ENCODE measurements around the gene SSC4D. TPM values are rescaled to one million over a fixed set of nuclear protein-coding genes. Genes with fewer than 3 reads are reported as not detected.
A peak's percentile ranks its signal among the peaks of the same experiment; 100 is the strongest.
"Not testable (repeated sequence)": the region's sequence is repeated elsewhere in the genome, so short reads cannot be mapped to it uniquely, and the experiment has no call there.

SSC4D gene
- total RNA-seq, 1 experiment from 2014 or later: 2.2 TPM

DNA sequence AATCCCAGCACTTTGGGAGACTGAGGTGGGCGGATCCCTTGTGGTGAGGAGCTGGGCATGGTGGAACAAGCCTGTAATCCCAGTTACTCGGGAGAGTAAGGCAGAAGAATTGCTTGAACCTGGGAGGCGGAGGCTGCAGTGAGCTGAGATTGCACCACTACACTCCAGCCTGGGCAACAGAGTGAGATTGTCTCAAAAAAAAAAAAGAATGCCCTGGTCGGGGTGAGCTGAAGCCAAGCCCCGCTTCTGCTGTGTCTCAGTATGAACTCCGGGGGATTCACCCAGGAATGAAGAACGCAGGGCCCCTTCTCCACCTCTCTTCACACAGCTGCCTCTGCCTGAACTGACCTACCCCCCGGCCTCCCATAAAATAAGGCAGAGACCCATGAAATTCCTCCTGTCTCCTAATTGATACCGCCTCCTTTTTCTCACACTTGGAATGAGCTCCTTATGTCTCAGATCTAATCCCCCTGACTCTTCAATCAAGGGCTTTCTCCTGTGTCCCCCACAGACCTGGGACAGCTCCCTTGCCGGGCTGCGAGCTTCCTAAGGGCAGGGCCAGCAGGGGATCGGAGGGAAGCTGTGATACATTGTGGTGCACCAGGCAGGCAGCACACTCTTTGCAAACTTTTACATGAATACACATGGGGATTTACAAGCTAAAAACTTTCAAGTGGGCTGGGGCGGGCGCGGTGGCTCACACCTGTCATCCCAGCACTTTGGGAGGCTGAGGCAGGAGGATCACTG, 14.3 kb upstream of the SSC4D start:
- no peak for DNase-seq (ENCODE audit: low spot score)

DNA sequence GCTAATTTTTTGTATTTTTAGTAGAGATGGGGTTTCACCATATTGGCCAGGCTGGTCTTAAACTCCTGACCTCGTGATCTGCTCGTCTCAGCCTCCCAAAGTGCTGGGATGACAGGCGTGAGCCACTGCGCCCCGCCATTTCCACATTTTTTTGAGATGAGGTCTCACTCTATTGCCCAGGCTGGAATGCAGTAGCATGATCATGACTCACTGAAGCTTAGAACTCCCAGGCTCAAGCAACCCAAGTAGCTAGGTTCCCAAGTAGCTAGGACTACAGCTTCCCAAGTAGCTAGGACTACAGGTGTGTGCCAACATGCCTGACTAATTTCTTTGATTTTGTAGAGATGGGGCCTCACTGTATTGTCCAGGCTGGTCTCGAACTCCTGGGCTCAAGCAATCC, 11.6 kb upstream of the SSC4D start:
- not testable (repeated sequence) for DNase-seq (ENCODE audit: low spot score)

DNA sequence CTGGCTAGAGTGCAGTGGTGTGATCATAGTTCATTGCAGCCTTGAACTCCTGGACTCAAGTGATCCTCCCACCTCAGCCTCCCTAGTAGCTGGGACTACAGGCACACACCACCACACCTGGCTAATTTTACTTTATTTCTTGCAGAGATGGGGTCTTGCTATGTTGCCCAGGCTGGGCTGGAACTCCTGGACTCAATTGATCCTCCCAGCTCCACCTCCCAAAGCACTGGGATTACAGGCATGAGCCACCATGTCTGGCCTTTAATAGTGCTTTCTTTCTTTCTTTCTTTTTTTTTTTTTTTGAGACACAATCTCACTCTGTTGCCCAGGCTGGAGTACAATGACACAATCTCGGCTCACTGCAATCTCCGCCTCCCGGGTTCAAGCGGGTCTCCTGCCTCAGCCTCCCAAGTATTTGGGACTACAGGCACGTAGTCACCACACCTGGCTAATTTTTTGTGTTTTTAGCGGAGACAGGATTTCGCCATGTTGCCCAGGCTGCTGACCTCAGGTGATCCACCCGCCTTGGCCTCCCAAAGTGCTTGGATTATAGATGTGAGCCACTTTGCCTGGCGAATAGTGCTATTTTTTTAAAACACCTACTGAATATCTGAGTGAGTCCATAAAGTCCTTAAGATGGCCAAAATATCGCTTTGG, 8.3 kb upstream of the SSC4D start:
- DNase-seq (ENCODE audit: low spot score): not testable (repeated sequence)

DNA sequence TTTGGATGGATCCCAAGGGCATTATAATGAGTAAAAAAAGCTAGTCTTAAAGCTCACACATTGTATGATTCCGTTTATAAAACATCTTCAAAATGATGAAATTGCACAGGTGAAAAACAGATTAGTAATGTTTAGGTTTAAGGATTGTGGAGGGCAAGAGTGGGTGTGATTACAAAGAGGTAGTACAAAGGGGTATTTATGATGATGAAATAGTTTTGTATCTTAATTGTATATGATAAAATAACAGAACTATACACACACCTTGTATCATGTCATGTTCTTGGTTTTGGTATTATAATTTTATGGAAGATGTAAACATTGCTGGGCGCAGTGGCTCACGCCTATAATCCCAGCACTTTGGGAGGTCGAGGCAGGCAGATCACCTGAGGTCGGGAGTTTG, 2.8 kb upstream of the SSC4D start:
- no peak for DNase-seq (ENCODE audit: low spot score)

DNA sequence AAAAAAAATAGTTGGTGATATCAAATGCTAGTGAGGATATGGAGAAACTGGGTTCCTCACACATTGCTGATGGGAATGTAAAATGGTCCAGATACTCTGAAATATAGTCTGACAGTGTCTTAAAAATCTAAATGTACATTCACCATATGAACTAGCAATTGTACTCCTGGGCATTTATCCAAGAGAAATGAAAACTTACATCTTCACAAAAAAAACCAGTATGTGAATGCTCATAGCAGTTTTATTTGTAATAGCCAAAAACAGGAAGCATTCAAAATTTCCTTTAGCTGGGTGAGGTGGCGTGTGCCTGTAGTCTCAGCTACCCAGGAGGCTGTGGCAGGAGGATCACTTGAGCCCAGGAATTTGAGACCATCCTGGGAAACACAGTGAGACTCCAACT, 2.1 kb upstream of the SSC4D start:
- no peak for DNase-seq (ENCODE audit: low spot score)

DNA sequence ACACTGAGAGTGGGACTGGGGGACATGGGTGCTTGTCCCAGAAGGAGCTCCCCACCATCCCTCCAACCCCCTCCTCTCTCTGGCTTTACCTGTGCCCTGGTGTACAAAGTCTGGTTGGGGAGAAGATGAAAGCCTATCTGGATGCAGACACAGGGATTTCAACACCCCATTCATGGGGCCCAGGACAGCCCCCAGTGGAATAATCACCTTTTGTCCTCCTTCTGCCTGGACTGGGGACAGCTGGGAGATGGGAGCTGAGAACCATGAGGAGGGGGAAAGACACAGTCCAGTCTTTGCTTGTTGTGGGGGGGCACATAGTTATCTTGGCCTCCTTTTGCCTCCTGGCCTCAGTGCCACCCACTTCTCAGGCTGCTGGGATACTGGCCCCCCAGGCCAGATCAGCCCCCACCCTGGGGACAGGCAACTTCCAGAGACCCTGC, 1.4 kb downstream of the SSC4D start:
- no peak for DNase-seq (ENCODE audit: low spot score)

DNA sequence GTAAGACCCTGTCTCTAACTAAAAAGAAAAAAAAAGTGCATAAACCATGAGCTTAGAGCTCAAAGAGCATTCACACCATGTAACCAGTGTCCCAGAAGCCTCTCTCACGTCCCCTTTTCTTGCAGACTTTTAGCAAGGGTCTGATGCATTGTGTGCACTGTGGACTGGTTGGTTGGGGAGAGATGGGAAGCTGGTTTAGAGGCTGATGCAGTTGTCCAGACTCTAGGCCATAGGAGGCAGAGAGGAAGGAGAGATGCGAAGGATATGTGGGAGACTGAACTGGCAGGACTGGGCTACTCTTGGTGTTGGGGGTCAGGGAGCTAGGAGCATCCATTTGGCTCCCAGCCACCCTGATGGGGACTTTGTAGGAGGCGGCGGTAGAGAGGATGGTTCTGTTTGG, 1.8 kb downstream of the SSC4D start:
- no peak for DNase-seq (ENCODE audit: low spot score)

DNA sequence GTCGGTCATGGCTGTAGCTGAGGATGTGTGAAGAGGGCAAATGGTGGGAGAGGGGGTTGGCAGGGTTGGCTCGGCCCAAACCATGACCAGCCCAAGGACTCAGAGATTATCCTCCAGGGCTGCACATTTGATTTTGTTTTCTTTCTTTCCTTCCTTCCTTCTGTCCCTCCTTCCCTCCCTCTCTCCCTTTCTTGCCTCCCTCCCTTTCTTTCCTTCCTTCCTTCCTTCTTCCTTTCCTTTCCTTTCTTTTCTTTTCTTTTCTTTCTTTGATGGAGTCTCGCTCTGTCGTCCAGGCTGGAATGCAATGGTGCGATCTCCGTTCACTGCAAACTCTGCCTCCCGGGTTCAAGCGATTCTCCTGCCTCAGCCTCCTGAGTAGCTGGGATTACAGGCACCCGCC, 3.8 kb downstream of the SSC4D start:
- no peak for DNase-seq (ENCODE audit: low spot score)

DNA sequence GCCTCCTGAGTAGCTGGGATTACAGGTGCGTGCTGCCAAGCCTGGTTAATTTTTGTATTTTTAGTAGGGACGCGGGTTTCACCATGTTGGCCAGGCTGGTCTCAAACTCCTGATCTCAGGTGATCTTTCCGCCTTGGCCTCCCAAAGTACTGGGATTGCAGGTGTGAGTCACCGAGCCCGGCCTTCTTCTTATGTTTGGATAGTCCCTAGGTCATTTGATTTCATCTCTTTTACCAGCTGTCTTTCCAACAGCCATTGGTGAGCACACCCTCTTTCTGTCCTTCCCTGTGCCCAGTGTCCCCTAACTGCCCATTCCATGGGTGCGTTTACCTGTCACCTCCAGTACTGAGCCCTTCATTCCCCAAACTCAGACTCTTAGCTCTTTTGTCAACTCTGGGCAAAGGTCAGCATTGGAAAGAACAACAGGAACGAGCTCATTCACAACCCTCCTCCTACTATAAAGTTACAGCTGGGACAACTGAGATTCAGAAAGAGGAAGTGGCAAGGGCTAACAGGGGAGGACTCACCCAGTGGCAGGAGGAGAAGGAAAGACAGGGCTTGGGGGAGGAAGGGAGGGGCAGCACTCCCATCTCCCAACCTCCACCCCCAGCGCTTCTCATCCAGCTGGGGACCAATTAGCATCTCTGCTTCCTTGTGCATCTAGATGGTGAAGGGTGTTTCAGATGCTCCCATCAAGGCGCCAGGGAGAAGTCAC, 5.6 kb downstream of the SSC4D start:
- no peak for DNase-seq (ENCODE audit: low spot score)

DNA sequence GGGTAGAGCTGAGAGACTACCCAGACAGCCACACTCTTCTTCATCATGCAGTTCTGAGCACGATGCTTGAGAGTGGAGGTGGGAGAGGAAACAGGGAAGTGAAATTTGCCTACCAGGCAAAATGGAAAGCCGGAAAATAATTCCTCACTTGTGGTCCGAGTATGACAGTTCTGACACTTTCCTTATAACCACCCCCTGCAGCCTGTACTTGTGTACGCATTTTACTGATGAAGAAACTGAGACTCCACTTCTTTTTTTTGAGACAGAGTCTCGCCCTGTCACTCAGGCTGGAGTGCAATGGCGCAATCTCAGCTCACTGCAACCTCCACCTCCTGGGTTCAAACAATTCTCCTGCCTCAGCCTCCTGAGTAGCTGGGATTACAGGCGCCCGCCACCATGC, 6.4 kb downstream of the SSC4D start:
- DNase-seq (ENCODE audit: low spot score): not testable (repeated sequence)

DNA sequence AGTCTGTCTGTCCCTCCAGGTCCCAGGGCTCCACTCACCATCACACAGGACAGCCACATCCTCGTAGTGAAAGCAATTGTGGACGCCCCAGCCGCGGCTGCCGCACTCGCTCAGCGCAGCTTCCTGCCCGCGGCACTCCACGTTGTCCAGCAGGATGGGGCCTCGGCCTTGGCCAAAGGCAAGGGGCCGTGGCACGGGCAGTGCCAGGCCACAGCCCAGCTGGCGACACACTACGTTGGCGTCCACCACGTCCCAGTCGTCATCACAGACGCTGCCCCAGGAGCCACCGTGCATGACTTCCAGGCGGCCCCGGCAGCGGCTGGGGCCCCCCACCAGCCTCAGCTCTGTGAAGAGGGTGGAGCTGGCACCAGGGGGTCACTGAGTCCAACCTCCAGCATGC, 9.2 kb downstream of the SSC4D start:
- no peak for DNase-seq (ENCODE audit: low spot score)

DNA sequence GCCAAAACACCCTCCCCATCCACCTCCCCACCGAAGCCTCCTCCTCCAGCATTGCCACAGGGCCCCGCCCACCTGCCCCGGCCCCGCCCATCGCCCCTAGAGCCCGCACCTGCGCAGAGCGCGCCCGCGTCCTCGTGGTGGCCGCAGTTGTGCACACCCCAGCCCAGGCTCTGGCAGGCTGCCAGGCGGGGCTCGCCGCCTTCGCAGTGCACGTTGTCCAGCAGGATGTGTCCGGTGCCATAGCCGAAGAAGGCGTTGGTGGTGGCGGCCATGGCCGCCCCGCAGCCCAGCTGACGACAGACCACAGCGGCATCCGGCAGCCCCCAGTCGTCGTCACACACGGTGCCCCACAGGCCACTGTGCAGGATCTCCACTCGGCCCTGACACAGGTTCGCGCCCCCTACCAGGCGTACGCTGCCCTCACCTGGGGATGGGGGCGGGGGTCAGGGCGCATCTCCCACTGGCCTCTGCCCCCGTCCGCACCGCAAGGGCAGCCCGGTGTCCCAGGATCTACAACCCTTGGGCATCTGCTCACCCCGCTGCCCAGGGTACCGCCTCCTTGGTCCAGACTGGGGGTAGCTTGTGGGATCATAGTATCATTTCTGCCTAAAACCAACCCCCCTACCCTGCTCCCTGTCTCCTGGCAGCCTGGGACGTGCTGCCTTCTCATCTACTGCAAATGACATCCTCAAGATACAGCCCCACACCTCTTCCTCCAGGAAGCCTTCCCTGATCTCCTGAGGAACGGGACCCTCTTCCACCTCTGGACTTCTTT, 11.9 kb downstream of the SSC4D start:
- DNase-seq (ENCODE audit: low spot score): peak; percentile 90

DNA sequence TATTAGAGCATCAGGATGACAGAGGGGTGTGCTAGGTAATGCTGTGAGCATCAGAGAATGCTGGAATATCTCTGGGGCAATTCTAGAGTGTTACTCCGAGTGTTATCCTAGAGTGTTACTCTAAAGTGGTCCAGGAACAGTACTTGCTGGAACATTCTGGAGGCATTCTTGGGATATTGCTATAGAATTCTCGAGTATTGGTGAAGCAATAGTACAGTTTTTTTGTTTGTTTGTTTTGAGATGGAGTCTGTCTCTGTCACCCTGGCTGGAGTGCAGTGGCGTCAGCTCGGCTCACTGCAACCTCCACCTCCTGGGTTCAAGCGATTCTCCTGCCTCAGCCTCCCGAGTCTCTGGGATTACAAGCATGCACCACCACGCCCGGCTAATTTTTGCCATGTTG, 12.6 kb downstream of the SSC4D start:
- DNase-seq (ENCODE audit: low spot score): no peak

DNA sequence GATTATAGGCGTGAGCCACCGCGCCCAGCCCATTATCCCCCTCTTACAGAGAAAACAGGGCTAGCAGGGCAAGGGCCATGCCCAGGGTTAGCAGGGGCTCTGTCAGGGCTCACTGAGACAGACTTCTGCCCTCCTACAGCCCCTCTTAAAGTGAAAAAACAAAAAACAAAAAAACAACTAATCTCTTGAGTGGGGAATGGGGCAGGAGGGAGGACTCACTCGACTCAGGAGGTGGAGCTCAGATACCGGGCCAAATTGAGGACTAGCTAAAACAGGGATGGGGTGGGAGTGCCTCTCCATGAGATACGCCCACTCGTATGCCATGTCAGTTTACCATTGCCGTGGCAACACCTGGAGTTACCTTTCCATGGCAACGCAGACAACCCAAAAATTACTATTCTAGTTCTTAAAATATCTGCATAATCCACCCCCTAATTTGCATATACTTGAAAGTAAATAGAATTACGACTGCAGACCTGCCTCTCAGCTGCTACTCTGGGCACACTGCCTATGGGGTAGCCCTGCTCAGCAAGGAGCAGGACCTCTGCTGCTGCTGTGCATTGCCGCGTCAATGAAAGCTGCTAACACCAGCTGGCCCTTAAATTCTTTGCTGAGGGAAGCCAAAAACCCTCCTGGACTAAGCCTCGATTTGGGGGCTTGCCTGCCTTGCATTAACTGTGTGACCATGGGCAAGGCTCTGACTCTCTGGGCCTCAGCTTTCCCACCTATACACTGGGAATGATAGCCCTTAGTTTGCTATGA, 13.4 kb downstream of the SSC4D start:
- no peak for DNase-seq (ENCODE audit: low spot score)

DNA sequence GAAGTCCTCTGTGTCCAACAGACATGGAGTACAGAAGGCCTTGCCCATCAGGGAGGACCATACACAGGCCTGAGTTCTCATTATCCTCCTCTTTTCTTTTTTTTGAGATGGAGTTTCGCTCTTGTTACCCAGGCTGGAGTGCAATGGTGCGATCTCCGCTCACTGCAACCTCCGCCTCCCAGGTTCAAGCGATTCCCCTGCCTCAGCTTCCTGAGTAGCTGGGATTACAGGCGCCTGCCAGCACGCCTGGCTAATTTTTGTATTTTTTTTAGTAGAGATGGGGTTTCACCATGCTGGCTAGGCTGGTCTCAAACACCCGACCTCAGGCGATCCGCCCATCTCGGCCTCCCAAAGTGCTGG, 13.9 kb downstream of the SSC4D start:
- DNase-seq (ENCODE audit: low spot score): not testable (repeated sequence)

DNA sequence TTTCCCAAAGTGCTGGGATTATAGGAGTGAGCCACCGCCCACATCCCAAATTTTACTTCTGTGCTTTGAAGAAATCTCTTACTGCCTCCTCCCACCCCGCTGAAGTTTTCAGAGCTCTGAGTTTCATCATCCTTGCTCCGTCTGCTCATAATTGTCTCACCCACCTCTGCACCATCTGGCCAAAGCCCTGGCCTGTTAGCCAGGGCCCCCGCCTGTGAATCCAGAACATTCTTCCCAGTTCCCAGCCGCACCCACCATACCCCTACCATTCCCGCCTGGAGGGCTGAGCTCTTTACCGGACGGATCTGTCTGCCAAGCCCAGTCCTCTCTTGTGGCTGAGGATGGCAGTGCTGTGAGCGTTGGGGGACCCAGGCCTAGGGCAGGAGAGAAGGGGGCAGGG, 14.5 kb downstream of the SSC4D start:
- DNase-seq (ENCODE audit: low spot score): no peak

DNA sequence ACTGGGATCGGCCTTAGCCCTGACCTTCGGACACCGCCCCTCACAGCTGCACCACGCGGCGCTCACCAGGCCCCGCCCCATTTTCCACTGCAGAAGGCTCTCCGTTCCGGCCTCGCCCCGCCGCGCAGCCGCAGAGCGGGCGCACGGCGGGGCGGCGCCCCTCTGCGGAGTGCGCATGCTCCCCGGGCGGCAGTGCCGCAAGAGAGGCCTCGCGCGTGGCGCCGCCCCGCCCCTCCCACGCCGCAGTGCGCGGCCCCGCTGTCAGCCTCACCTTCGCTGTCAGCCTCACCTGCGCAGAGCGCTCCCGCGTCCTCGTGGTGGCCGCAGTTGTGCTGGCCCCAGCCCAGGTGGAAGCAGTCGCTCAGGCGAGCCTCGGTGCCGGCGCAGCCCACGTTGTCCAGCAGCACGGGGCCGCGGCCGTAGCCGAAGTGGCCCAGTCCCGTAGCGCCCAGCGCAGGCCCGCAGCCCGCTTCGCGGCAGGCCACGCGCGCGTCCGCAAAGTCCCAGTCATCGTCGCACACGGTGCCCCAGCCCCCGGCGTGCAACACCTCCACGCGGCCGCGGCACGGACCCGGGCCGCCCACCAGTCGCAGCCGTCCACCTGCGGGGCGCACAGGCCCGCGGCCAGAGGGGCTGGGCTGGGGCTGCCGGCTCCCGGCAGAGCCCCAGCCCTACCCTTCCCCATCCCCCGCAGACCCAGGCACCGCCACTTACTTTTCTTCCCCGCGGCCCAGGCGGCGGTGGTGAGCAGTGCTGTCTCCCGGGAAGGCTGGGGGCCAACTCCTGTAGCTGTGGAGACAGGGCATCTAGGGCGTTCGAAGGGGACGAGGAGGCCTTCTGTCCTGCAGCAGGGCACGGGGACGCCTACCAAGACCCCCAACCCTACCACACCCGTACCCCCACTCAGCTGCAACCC, 16.1 kb downstream of the SSC4D start:
- peak; percentile 95 for DNase-seq (ENCODE audit: low spot score)

DNA sequence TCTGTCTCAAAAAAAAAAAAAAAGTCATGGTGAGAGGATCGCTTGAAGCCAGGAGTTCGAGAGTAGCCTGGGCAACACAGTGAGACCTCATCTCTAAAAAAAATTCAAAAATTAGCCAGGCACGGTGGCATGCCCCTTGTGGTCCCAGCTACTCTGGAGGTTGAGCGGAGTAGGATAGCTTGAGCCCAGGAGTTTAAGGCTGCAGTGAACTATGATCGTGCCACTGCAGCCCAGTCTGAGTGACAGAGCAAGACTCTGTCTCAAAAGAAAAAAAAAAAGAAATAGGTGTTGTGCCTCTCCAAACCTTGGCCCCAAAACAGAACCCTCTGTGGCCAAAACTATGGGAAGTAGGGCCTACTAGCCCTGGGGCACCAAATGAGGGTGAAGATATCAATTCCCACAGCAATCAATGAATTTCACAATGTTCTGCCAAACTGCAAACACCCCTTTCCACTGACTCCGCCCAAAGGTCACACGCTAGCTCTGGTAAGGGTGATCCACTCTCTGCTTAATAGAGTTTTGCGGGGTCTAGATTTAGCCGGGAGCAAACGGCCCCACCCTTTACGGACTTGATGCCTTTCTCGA, 16.9 kb downstream of the SSC4D start:
- no peak for DNase-seq (ENCODE audit: low spot score)

DNA sequence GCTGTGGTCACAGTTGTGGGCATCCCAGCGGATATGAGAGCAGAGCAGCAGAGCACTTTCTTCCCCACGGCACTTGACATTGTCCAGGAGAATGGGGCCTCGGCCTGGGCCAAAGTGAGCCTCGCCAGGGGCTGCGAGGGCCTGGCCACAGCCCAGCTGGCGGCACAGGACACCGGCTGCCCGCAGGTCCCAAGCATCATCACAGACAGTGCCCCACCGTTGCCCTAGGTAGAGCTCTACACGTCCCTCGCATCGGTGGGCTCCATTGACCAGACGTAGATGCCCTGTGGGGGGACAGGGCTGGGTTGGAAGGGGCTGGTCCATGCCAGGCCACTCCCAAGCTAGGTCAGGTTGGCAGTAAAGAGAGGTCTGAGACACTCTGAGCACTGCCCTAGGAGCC, 19.4 kb downstream of the SSC4D start:
- no peak for DNase-seq (ENCODE audit: low spot score)

DNA sequence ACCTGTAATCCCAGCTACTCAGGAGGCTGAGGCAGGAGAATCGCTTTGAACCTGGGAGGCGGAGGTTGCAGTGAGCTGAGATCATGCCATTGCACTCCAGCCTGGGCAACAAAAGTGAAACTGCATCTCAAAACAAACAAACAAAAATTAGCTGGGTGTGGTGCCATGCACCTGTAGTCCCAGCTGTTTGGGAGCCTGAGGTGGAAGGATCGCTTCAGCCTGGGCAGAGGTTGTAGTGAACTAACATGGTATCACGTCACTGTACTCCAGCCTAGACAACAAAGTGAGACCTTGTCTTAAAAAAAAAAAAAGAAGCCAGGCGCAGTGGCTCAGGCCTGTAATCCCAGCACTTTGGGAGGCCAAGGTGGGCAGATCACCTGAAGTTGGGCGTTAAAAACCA, 21.7 kb downstream of the SSC4D start:
- DNase-seq (ENCODE audit: low spot score): not testable (repeated sequence)
